SK-N-SH treated with all-trans-retinoic acid at 6 μM for 48 hours (cell line): ENCODE results near the gene PRCP.

Source experiments
- ATAC-seq: fragments of 200-7000 bp; cut with Tn5 transposase; 3 replicates; pipeline ENCODE4 v1.9.1; 2020; ENCODE audit warnings: mild to moderate bottlenecking, moderate library complexity
- ARNTL ChIP-seq: fragments of 450-650 bp; formaldehyde crosslinking; IDR thresholded peaks from 2 replicates; pipeline ENCODE4 v1.5.0; 2020; ENCODE audit warnings: low read depth, mild to moderate bottlenecking, moderate library complexity, borderline replicate concordance
- BACH2 ChIP-seq: fragments of 250-450 bp; sonication (Bioruptor Pico); IDR thresholded peaks from 2 replicates; pipeline ENCODE4 v1.9.0; 2021; ENCODE audit warnings: mild to moderate bottlenecking, borderline replicate concordance
- CSDC2 ChIP-seq: fragments of 250-450 bp; sonication (Bioruptor Pico); IDR thresholded peaks from 2 replicates; pipeline ENCODE4 v1.5.0; 2020; ENCODE audit warnings: mild to moderate bottlenecking, moderate library complexity
- ESRRG ChIP-seq: fragments of 250-450 bp; sonication (Bioruptor Pico); IDR thresholded peaks from 2 replicates; pipeline ENCODE4 v1.6.1; 2021; ENCODE audit warnings: mild to moderate bottlenecking
- GLIS3 ChIP-seq: fragments of 250-450 bp; sonication (Bioruptor Pico); IDR thresholded peaks from 2 replicates; pipeline ENCODE4 v1.5.0; 2020; ENCODE audit warnings: mild to moderate bottlenecking, moderate library complexity
- ISL1 ChIP-seq: fragments of 250-450 bp; sonication (Bioruptor Pico); IDR thresholded peaks from 2 replicates; pipeline ENCODE4 v2.1.2; 2022; ENCODE audit warnings: mild to moderate bottlenecking, moderate library complexity
- OSR1 ChIP-seq: fragments of 250-450 bp; sonication (Bioruptor Pico); IDR thresholded peaks from 2 replicates; pipeline ENCODE4 v1.8.0; 2022; ENCODE audit warnings: moderate library complexity, mild to moderate bottlenecking, inconsistent platforms
- RARB ChIP-seq: fragments of 250-450 bp; sonication (Bioruptor Pico); IDR thresholded peaks from 2 replicates; pipeline ENCODE4 v1.8.0; 2021; ENCODE audit warnings: mild to moderate bottlenecking, moderate library complexity
- SNAI2 ChIP-seq: fragments of 250-450 bp; sonication (Bioruptor Pico); IDR thresholded peaks from 2 replicates; pipeline ENCODE4 v1.5.0; 2020; ENCODE audit warnings: mild to moderate bottlenecking, moderate library complexity
- TCF4 ChIP-seq: fragments of 250-450 bp; sonication (Bioruptor Pico); IDR thresholded peaks from 2 replicates; pipeline ENCODE4 v1.8.0; 2021; ENCODE audit warnings: mild to moderate bottlenecking, moderate library complexity, borderline replicate concordance
- TOX ChIP-seq: fragments of 250-450 bp; sonication (Bioruptor Pico); IDR thresholded peaks from 2 replicates; pipeline ENCODE4 v1.8.0; 2021; ENCODE audit warnings: mild to moderate bottlenecking, moderate library complexity, borderline replicate concordance
- ZC3H10 ChIP-seq: fragments of 250-450 bp; sonication (Bioruptor Pico); IDR thresholded peaks from 2 replicates; pipeline ENCODE4 v1.5.1; 2021; ENCODE audit warnings: mild to moderate bottlenecking, moderate library complexity
- ZFP3 ChIP-seq: fragments of 250-450 bp; sonication (Bioruptor Pico); IDR thresholded peaks from 2 replicates; pipeline ENCODE4 v1.5.0; 2020; ENCODE audit warnings: mild to moderate bottlenecking, moderate library complexity
- ZFP30 ChIP-seq: fragments of 450-650 bp; formaldehyde crosslinking; IDR thresholded peaks from 2 replicates; pipeline ENCODE4 v1.5.0; 2022; ENCODE audit warnings: mild to moderate bottlenecking, moderate library complexity
- ZNF565 ChIP-seq: fragments of 450-650 bp; formaldehyde crosslinking; conservative IDR thresholded peaks from 2 replicates; pipeline ENCODE4 v1.5.0; 2020; ENCODE audit warnings: low read depth, mild to moderate bottlenecking, moderate library complexity
- ZNF70 ChIP-seq: fragments of 450-650 bp; formaldehyde crosslinking; IDR thresholded peaks from 2 replicates; pipeline ENCODE4 v1.5.0; 2020; ENCODE audit warnings: mild to moderate bottlenecking, moderate library complexity
- ZNF8 ChIP-seq: fragments of 450-650 bp; formaldehyde crosslinking; IDR thresholded peaks from 2 replicates; pipeline ENCODE4 v1.5.0; 2020; ENCODE audit warnings: mild to moderate bottlenecking, moderate library complexity
- TF ChIP-seq, protein P1 (sequence below): fragments of 250-450 bp; sonication (Bioruptor Pico); IDR thresholded peaks from 2 replicates; pipeline ENCODE4 v1.5.0; 2020; ENCODE audit warnings: mild to moderate bottlenecking, moderate library complexity
- TF ChIP-seq, protein P2 (sequence below): fragments of 250-450 bp; sonication (Bioruptor Pico); IDR thresholded peaks from 2 replicates; pipeline ENCODE4 v1.8.0; 2020; ENCODE audit warnings: mild to moderate bottlenecking, moderate library complexity, borderline replicate concordance
- TF ChIP-seq, protein P3 (sequence below): fragments of 250-450 bp; sonication (Bioruptor Pico); IDR thresholded peaks from 2 replicates; pipeline ENCODE4 v1.8.0; 2021; ENCODE audit warnings: low read depth, mild to moderate bottlenecking, moderate library complexity, borderline replicate concordance
- TF ChIP-seq, protein P4 (sequence below): fragments of 250-450 bp; sonication (Bioruptor Pico); IDR thresholded peaks from 2 replicates; pipeline ENCODE4 v1.5.1; 2021; ENCODE audit warnings: mild to moderate bottlenecking, moderate library complexity
- TF ChIP-seq, protein P5 (sequence below): fragments of 250-450 bp; sonication (Bioruptor Pico); IDR thresholded peaks from 2 replicates; pipeline ENCODE4 v1.5.1; 2020; ENCODE audit warnings: low read depth, mild to moderate bottlenecking, moderate library complexity

The PRCP gene

DNA sequence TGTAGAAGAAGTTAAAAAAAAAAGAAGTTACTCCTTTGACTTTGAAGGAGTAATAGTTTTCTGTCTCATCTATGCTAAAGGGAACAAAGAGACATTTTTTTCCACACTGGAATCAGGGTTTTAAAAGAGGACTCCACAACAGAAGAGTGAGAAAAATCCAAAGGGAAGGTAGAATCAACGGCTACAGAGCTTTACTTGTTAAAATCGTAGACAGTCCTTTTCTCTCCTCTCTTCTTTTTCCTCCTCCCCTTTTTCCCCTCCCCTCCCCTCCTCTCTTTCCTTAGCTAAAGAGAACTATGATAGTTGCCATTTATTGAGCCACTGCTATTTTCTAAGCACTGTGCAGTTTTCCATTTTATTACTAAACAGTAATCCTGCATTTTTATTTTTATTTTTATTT, 30.5 kb upstream of the PRCP start:
- no peak for ATAC-seq
- TF ChIP-seq, protein P1, sequence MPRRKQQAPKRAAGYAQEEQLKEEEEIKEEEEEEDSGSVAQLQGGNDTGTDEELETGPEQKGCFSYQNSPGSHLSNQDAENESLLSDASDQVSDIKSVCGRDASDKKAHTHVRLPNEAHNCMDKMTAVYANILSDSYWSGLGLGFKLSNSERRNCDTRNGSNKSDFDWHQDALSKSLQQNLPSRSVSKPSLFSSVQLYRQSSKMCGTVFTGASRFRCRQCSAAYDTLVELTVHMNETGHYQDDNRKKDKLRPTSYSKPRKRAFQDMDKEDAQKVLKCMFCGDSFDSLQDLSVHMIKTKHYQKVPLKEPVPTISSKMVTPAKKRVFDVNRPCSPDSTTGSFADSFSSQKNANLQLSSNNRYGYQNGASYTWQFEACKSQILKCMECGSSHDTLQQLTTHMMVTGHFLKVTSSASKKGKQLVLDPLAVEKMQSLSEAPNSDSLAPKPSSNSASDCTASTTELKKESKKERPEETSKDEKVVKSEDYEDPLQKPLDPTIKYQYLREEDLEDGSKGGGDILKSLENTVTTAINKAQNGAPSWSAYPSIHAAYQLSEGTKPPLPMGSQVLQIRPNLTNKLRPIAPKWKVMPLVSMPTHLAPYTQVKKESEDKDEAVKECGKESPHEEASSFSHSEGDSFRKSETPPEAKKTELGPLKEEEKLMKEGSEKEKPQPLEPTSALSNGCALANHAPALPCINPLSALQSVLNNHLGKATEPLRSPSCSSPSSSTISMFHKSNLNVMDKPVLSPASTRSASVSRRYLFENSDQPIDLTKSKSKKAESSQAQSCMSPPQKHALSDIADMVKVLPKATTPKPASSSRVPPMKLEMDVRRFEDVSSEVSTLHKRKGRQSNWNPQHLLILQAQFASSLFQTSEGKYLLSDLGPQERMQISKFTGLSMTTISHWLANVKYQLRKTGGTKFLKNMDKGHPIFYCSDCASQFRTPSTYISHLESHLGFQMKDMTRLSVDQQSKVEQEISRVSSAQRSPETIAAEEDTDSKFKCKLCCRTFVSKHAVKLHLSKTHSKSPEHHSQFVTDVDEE (CRISPR knock-in tag) = no peak
- TF ChIP-seq ESRRG (CRISPR knock-in tag) (no peak), ZC3H10 (no peak), ZNF565 (no peak), CSDC2 (no peak), SNAI2 (no peak), ZFP3 (CRISPR knock-in tag) (no peak), ISL1 (no peak), GLIS3 (no peak), BACH2 (CRISPR knock-in tag) (no peak), RARB (CRISPR knock-in tag) (no peak), ZNF70 (CRISPR knock-in tag) (no peak), TOX (CRISPR knock-in tag) (no peak), ZFP30 (no peak), ARNTL (no peak), ZNF8 (CRISPR knock-in tag) (no peak), TCF4 (CRISPR knock-in tag) (no peak)
- TF ChIP-seq, protein P2, sequence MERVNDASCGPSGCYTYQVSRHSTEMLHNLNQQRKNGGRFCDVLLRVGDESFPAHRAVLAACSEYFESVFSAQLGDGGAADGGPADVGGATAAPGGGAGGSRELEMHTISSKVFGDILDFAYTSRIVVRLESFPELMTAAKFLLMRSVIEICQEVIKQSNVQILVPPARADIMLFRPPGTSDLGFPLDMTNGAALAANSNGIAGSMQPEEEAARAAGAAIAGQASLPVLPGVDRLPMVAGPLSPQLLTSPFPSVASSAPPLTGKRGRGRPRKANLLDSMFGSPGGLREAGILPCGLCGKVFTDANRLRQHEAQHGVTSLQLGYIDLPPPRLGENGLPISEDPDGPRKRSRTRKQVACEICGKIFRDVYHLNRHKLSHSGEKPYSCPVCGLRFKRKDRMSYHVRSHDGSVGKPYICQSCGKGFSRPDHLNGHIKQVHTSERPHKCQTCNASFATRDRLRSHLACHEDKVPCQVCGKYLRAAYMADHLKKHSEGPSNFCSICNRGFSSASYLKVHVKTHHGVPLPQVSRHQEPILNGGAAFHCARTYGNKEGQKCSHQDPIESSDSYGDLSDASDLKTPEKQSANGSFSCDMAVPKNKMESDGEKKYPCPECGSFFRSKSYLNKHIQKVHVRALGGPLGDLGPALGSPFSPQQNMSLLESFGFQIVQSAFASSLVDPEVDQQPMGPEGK (CRISPR knock-in tag) = no peak
- TF ChIP-seq, protein P3, sequence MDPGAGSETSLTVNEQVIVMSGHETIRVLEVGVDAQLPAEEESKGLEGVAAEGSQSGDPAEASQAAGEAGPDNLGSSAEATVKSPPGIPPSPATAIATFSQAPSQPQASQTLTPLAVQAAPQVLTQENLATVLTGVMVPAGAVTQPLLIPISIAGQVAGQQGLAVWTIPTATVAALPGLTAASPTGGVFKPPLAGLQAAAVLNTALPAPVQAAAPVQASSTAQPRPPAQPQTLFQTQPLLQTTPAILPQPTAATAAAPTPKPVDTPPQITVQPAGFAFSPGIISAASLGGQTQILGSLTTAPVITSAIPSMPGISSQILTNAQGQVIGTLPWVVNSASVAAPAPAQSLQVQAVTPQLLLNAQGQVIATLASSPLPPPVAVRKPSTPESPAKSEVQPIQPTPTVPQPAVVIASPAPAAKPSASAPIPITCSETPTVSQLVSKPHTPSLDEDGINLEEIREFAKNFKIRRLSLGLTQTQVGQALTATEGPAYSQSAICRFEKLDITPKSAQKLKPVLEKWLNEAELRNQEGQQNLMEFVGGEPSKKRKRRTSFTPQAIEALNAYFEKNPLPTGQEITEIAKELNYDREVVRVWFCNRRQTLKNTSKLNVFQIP (CRISPR knock-in tag) = no peak
- TF ChIP-seq, protein P4, sequence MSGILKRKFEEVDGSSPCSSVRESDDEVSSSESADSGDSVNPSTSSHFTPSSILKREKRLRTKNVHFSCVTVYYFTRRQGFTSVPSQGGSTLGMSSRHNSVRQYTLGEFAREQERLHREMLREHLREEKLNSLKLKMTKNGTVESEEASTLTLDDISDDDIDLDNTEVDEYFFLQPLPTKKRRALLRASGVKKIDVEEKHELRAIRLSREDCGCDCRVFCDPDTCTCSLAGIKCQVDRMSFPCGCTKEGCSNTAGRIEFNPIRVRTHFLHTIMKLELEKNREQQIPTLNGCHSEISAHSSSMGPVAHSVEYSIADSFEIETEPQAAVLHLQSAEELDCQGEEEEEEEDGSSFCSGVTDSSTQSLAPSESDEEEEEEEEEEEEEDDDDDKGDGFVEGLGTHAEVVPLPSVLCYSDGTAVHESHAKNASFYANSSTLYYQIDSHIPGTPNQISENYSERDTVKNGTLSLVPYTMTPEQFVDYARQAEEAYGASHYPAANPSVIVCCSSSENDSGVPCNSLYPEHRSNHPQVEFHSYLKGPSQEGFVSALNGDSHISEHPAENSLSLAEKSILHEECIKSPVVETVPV = no peak

DNA sequence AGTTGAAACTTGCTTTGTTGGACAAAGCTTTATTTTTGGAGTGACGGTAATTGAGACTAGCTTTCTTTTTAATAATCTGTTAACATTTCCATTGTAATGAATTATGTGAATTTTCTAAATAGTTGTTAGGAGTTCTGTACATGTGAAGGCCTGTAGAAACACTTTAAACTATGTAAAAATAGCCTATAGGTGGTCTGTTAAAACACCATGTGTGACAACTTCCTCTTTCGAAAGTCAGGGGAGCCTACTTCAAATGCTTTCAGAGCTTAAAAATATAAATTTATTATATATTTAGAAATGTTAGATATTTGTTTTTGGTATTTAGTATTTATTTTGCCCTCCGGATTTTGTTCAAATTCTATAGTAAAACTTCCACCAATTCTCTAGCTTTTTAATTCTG, 30.0 kb upstream of the PRCP start:
- ATAC-seq = no peak
- TF ChIP-seq ARNTL = no peak
- TF ChIP-seq ZC3H10 = no peak
- TF ChIP-seq OSR1 = no peak
- no peak for TF ChIP-seq BACH2 (CRISPR knock-in tag)
- no peak for TF ChIP-seq ZNF70 (CRISPR knock-in tag)
- TF ChIP-seq TCF4 (CRISPR knock-in tag) = no peak
- TF ChIP-seq, protein P1 (CRISPR knock-in tag) = no peak
- TF ChIP-seq, protein P5, sequence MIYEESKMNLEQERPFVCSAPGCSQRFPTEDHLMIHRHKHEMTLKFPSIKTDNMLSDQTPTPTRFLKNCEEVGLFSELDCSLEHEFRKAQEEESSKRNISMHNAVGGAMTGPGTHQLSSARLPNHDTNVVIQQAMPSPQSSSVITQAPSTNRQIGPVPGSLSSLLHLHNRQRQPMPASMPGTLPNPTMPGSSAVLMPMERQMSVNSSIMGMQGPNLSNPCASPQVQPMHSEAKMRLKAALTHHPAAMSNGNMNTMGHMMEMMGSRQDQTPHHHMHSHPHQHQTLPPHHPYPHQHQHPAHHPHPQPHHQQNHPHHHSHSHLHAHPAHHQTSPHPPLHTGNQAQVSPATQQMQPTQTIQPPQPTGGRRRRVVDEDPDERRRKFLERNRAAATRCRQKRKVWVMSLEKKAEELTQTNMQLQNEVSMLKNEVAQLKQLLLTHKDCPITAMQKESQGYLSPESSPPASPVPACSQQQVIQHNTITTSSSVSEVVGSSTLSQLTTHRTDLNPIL (CRISPR knock-in tag) = no peak
- TF ChIP-seq RARB (CRISPR knock-in tag) = no peak
- TF ChIP-seq ZNF8 (CRISPR knock-in tag) = no peak
- TF ChIP-seq, protein P2 (CRISPR knock-in tag) = no peak
- TF ChIP-seq, protein P4 = no peak
- TF ChIP-seq ZNF565 = no peak
- no peak for TF ChIP-seq CSDC2
- TF ChIP-seq, protein P3 (CRISPR knock-in tag) = no peak
- no peak for TF ChIP-seq ESRRG (CRISPR knock-in tag)
- no peak for TF ChIP-seq ZFP3 (CRISPR knock-in tag)
